GM23338 (cell line): ENCODE measurements around the gene RGS17. TPM values are rescaled to one million over a fixed set of nuclear protein-coding genes. Genes with fewer than 3 reads are reported as not detected.

Experiments used
- ATAC-seq: fragments of 200-7000 bp; cut with Tn5 transposase; 3 replicates; pipeline ENCODE4 v1.9.1; 2020
- DNase-seq: peaks from one replicate; pipeline ENCODE4 v3.0.0-alpha.2; 2015; ENCODE audit warnings: low spot score
- H2AFZ ChIP-seq: fragments of 200-600 bp; sonication (generic); 2 replicates; pipeline ENCODE4 v1.8.0; 2016; ENCODE audit warnings: antibody characterized with exemption, mild to moderate bottlenecking, moderate library complexity
- H3F3A ChIP-seq: fragments of 200-600 bp; sonication (generic); replicated peaks from 2 replicates; pipeline ENCODE4 v1.8.0; 2017; ENCODE audit warnings: antibody characterized with exemption, mixed run types, low read depth
- H3K27ac ChIP-seq: fragments of 200-600 bp; sonication (generic); 2 replicates; pipeline ENCODE4 v1.6.1; 2016; ENCODE audit warnings: low read depth
- H3K27me3 ChIP-seq: fragments of 200-600 bp; sonication (generic); 2 replicates; pipeline ENCODE4 v1.8.0; 2016; ENCODE audit warnings: mild to moderate bottlenecking, mixed run types, moderate library complexity; ENCODE audit not compliant: insufficient read depth
- H3K36me3 ChIP-seq: fragments of 200-600 bp; sonication (generic); 2 replicates; pipeline ENCODE4 v1.8.0; 2016; ENCODE audit warnings: mild to moderate bottlenecking; ENCODE audit not compliant: insufficient read depth
- H3K4me1 ChIP-seq: fragments of 200-600 bp; sonication (generic); 2 replicates; pipeline ENCODE4 v1.8.0; 2016; ENCODE audit warnings: mild to moderate bottlenecking, moderate library complexity; ENCODE audit not compliant: insufficient read depth
- H3K4me2 ChIP-seq: fragments of 200-600 bp; sonication (generic); 2 replicates; pipeline ENCODE4 v1.7.1; 2017; ENCODE audit warnings: mixed run types
- H3K4me3 ChIP-seq: fragments of 200-600 bp; sonication (generic); 2 replicates; pipeline ENCODE4 v1.6.1; 2016; ENCODE audit warnings: mixed run types
- H3K79me2 ChIP-seq: fragments of 200-600 bp; sonication (generic); replicated peaks from 2 replicates; pipeline ENCODE4 v1.8.0; 2017; ENCODE audit warnings: mild to moderate bottlenecking; ENCODE audit not compliant: insufficient read depth
- H3K9me2 ChIP-seq: fragments of 200-600 bp; sonication (generic); 2 replicates; pipeline ENCODE4 v1.8.0; 2017; ENCODE audit not compliant: insufficient read depth
- H4K20me1 ChIP-seq: fragments of 200-600 bp; sonication (generic); replicated peaks from 2 replicates; pipeline ENCODE4 v1.8.0; 2017; ENCODE audit warnings: mild to moderate bottlenecking; ENCODE audit not compliant: insufficient read depth
- H3K27ac Mint-ChIP-seq: 2 replicates; pipeline ENCODE4 v1.8.0; 2020; ENCODE audit warnings: inconsistent platforms, mild to moderate bottlenecking, moderate library complexity, mixed read lengths
- H3K27me3 Mint-ChIP-seq: 3 replicates; pipeline ENCODE4 v1.8.0; 2022; ENCODE audit warnings: low read depth, mild to moderate bottlenecking, moderate library complexity, mixed read lengths, inconsistent platforms; ENCODE audit not compliant: insufficient read depth, poor library complexity
- H3K36me3 Mint-ChIP-seq: 3 replicates; pipeline ENCODE4 v1.8.0; 2021; ENCODE audit warnings: low read depth, mild to moderate bottlenecking, inconsistent platforms, moderate library complexity, mixed read lengths
- H3K4me1 Mint-ChIP-seq: 3 replicates; pipeline ENCODE4 v1.8.0; 2020; ENCODE audit warnings: mild to moderate bottlenecking, inconsistent platforms, mixed read lengths
- H3K4me3 Mint-ChIP-seq: 3 replicates; pipeline ENCODE4 v1.8.0; 2021; ENCODE audit warnings: moderate library complexity, mild to moderate bottlenecking, inconsistent platforms, mixed read lengths
- H3K9me3 Mint-ChIP-seq: 3 replicates; pipeline ENCODE4 v1.8.0; 2020; ENCODE audit warnings: moderate library complexity, mild to moderate bottlenecking, inconsistent platforms, mixed read lengths
- CREB1 ChIP-seq: fragments of 250-450 bp; sonication (Bioruptor Pico); IDR thresholded peaks from 2 replicates; pipeline ENCODE4 v1.5.0; 2020; ENCODE audit warnings: low read depth, mild to moderate bottlenecking, moderate library complexity
- EZH2phosphoT487 ChIP-seq: fragments of 200-600 bp; sonication (generic); IDR thresholded peaks from one replicate; pipeline ENCODE4 v1.8.1; 2018; ENCODE audit warnings: antibody characterized with exemption; ENCODE audit not compliant: unreplicated experiment
- POLR2AphosphoS5 ChIP-seq: IDR thresholded peaks from 2 replicates; pipeline ENCODE4 v1.6.1; 2016; ENCODE audit warnings: antibody characterized with exemption, low read depth
- STAT1 ChIP-seq: IDR thresholded peaks from one replicate; pipeline ENCODE4 v1.6.1; 2016; ENCODE audit warnings: antibody characterized with exemption; ENCODE audit not compliant: unreplicated experiment
- polyA plus RNA-seq: library from polyadenylated mRNA; unstranded; fragments of >200 nt; fragmentation: Nextera tagmentation; extraction: Ambion mirVana; gene quantifications from 2 replicates; pipeline ENCODE4 v1.2.1, GENCODE V29; 2016
- total RNA-seq: library from RNA; depleted of rRNA; stranded (reverse); fragments of >200 nt; shearing (Covaris generic); gene quantifications from 2 replicates; pipeline ENCODE4 v1.2.3, GENCODE V29; 2014
- TF ChIP-seq, protein P1 (sequence below): IDR thresholded peaks from 2 replicates; pipeline ENCODE4 v1.6.1; 2016; ENCODE audit warnings: antibody characterized with exemption
- TF ChIP-seq, protein P2 (sequence below): IDR thresholded peaks from one replicate; pipeline ENCODE4 v1.6.1; 2018; ENCODE audit warnings: antibody characterized with exemption; ENCODE audit not compliant: unreplicated experiment
- TF ChIP-seq, protein P3 (sequence below): fragments of 250-450 bp; sonication (Bioruptor Pico); IDR thresholded peaks from 2 replicates; pipeline ENCODE4 v1.5.0; 2020; ENCODE audit warnings: mild to moderate bottlenecking, moderate library complexity

RGS17 gene
- total and polyA plus RNA-seq, 2 experiments from 2014 or later, result 12.1 to 12.3 TPM

DNA sequence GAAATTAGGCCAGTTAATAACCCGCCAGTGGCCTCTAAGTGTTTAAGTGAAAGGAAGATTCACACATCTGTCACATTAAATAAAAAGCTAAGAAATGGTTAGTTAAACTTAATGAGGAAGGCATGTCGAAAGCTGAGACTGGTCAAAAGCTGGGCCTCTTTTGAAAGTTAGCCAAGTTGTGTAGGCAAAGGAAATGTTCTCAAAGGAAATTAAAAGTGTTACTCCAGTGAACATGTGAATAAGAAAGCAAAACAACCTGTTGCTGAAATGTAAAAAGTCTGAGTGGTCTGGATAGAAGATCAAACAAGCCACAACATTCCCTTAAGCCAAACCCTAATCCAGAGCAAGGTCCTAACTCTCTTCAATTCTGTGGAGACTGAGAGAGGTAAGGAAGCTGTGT is 117.6 kb downstream of the RGS17 start:
- Histone ChIP-seq H3K4me2 (no peak overlapping the region), H3K4me1 (no peaks in the 10 kb centered on the region), H4K20me1 (no peaks in the 10 kb centered on the region), H3K36me3 (no peaks in the 10 kb centered on the region), H3K4me3 (no peak overlapping the region), H3F3A (no peaks in the 10 kb centered on the region), H3K27me3 (no peaks in the 10 kb centered on the region), H3K79me2 (no peaks in the 10 kb centered on the region), H2AFZ (no peak overlapping the region), H3K9me2 (no peaks in the 10 kb centered on the region), H3K27ac (no peak overlapping the region)
- DNase-seq (no peak), ATAC-seq (no peak)
- no peak for TF ChIP-seq EZH2phosphoT487
- TF ChIP-seq CREB1 (CRISPR knock-in tag), result no peak
- Mint-ChIP-seq H3K36me3 (no peaks in the 10 kb centered on the region), H3K27ac (no peak overlapping the region), H3K4me1 (no peaks in the 10 kb centered on the region), H3K27me3 (no peaks in the 10 kb centered on the region), H3K9me3 (no peaks in the 10 kb centered on the region; the same call in 2 of the 3 replicates), H3K4me3 (no peak overlapping the region)

DNA sequence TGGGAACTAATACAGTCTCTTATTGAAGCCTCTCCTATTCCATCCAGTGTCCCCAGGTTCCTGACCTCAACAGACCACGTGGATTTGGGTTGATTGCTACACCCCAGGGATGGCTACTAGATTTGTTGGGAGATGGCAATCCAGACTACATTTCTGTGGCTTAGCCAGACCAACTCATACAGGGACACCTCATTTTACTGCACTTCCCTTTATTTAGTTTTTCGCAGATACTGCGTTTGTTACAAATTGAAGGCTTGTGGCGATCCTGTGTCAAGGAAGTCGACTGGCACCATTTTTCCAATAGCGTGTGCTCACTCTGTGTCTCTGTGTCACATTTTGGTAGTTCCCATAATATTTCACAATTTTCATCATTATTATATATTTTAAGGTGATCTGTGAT is 118.2 kb downstream of the RGS17 start:
- Histone ChIP-seq H3K27ac (no peak overlapping the region), H3K27me3 (no peaks in the 10 kb centered on the region), H3K4me3 (no peak overlapping the region), H3K36me3 (no peaks in the 10 kb centered on the region), H3K9me2 (no peaks in the 10 kb centered on the region), H3K4me1 (no peaks in the 10 kb centered on the region), H3K4me2 (no peak overlapping the region), H4K20me1 (no peaks in the 10 kb centered on the region), H3F3A (no peaks in the 10 kb centered on the region), H2AFZ (no peak overlapping the region), H3K79me2 (no peaks in the 10 kb centered on the region)
- no peak for ATAC-seq
- Mint-ChIP-seq H3K4me1 (no peaks in the 10 kb centered on the region), H3K36me3 (no peaks in the 10 kb centered on the region), H3K9me3 (no peaks in the 10 kb centered on the region; the same call in 2 of the 3 replicates), H3K4me3 (no peak overlapping the region), H3K27me3 (no peaks in the 10 kb centered on the region), H3K27ac (no peak overlapping the region)
- no peak for TF ChIP-seq POLR2AphosphoS5
- no peak for DNase-seq

DNA sequence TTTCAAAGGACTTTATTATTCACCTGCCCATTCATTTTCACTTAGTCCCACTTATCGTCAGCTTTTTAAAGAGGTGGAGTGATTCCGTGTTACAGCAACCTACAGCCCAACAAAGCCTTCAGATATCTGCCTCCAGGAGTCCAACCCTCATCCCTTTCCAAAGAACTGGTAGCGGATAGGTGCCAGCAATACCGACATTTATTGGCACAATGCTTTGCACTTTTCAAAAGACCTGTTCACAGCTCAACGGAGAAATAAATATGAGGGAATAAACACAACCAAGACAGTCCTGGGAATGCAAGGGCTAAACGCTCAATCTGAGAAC is 127.8 kb downstream of the RGS17 start:
- Histone ChIP-seq H3K9me2 (no peaks in the 10 kb centered on the region), H3K4me1 (peaks cover 10% of the 10 kb centered on the region), H3K4me2 (peak overlapping the region; percentile 84), H3K4me3 (peak overlapping the region; percentile 93), H4K20me1 (peaks cover 26% of the 10 kb centered on the region), H3K27me3 (no peaks in the 10 kb centered on the region), H3F3A (no peaks in the 10 kb centered on the region), H3K79me2 (peaks cover 44% of the 10 kb centered on the region), H3K36me3 (no peaks in the 10 kb centered on the region), H3K27ac (peak overlapping the region; percentile 85), H2AFZ (peak overlapping the region; percentile 18; the same call in 1 of the 2 replicates)
- Mint-ChIP-seq H3K27me3 (no peaks in the 10 kb centered on the region), H3K9me3 (no peaks in the 10 kb centered on the region), H3K4me3 (peak overlapping the region; percentile 99), H3K27ac (peak overlapping the region; percentile 98), H3K36me3 (peaks cover 5% of the 10 kb centered on the region; the same call in 2 of the 3 replicates), H3K4me1 (peaks cover 19% of the 10 kb centered on the region)
- DNase-seq, result peak; percentile 21
- ATAC-seq, result peak; percentile 6; the same call in 2 of the 3 replicates
- TF ChIP-seq, protein P1, sequence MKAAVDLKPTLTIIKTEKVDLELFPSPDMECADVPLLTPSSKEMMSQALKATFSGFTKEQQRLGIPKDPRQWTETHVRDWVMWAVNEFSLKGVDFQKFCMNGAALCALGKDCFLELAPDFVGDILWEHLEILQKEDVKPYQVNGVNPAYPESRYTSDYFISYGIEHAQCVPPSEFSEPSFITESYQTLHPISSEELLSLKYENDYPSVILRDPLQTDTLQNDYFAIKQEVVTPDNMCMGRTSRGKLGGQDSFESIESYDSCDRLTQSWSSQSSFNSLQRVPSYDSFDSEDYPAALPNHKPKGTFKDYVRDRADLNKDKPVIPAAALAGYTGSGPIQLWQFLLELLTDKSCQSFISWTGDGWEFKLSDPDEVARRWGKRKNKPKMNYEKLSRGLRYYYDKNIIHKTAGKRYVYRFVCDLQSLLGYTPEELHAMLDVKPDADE, result no peak
- TF ChIP-seq, protein P2, sequence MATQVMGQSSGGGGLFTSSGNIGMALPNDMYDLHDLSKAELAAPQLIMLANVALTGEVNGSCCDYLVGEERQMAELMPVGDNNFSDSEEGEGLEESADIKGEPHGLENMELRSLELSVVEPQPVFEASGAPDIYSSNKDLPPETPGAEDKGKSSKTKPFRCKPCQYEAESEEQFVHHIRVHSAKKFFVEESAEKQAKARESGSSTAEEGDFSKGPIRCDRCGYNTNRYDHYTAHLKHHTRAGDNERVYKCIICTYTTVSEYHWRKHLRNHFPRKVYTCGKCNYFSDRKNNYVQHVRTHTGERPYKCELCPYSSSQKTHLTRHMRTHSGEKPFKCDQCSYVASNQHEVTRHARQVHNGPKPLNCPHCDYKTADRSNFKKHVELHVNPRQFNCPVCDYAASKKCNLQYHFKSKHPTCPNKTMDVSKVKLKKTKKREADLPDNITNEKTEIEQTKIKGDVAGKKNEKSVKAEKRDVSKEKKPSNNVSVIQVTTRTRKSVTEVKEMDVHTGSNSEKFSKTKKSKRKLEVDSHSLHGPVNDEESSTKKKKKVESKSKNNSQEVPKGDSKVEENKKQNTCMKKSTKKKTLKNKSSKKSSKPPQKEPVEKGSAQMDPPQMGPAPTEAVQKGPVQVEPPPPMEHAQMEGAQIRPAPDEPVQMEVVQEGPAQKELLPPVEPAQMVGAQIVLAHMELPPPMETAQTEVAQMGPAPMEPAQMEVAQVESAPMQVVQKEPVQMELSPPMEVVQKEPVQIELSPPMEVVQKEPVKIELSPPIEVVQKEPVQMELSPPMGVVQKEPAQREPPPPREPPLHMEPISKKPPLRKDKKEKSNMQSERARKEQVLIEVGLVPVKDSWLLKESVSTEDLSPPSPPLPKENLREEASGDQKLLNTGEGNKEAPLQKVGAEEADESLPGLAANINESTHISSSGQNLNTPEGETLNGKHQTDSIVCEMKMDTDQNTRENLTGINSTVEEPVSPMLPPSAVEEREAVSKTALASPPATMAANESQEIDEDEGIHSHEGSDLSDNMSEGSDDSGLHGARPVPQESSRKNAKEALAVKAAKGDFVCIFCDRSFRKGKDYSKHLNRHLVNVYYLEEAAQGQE, result no peak
- TF ChIP-seq, protein P3, sequence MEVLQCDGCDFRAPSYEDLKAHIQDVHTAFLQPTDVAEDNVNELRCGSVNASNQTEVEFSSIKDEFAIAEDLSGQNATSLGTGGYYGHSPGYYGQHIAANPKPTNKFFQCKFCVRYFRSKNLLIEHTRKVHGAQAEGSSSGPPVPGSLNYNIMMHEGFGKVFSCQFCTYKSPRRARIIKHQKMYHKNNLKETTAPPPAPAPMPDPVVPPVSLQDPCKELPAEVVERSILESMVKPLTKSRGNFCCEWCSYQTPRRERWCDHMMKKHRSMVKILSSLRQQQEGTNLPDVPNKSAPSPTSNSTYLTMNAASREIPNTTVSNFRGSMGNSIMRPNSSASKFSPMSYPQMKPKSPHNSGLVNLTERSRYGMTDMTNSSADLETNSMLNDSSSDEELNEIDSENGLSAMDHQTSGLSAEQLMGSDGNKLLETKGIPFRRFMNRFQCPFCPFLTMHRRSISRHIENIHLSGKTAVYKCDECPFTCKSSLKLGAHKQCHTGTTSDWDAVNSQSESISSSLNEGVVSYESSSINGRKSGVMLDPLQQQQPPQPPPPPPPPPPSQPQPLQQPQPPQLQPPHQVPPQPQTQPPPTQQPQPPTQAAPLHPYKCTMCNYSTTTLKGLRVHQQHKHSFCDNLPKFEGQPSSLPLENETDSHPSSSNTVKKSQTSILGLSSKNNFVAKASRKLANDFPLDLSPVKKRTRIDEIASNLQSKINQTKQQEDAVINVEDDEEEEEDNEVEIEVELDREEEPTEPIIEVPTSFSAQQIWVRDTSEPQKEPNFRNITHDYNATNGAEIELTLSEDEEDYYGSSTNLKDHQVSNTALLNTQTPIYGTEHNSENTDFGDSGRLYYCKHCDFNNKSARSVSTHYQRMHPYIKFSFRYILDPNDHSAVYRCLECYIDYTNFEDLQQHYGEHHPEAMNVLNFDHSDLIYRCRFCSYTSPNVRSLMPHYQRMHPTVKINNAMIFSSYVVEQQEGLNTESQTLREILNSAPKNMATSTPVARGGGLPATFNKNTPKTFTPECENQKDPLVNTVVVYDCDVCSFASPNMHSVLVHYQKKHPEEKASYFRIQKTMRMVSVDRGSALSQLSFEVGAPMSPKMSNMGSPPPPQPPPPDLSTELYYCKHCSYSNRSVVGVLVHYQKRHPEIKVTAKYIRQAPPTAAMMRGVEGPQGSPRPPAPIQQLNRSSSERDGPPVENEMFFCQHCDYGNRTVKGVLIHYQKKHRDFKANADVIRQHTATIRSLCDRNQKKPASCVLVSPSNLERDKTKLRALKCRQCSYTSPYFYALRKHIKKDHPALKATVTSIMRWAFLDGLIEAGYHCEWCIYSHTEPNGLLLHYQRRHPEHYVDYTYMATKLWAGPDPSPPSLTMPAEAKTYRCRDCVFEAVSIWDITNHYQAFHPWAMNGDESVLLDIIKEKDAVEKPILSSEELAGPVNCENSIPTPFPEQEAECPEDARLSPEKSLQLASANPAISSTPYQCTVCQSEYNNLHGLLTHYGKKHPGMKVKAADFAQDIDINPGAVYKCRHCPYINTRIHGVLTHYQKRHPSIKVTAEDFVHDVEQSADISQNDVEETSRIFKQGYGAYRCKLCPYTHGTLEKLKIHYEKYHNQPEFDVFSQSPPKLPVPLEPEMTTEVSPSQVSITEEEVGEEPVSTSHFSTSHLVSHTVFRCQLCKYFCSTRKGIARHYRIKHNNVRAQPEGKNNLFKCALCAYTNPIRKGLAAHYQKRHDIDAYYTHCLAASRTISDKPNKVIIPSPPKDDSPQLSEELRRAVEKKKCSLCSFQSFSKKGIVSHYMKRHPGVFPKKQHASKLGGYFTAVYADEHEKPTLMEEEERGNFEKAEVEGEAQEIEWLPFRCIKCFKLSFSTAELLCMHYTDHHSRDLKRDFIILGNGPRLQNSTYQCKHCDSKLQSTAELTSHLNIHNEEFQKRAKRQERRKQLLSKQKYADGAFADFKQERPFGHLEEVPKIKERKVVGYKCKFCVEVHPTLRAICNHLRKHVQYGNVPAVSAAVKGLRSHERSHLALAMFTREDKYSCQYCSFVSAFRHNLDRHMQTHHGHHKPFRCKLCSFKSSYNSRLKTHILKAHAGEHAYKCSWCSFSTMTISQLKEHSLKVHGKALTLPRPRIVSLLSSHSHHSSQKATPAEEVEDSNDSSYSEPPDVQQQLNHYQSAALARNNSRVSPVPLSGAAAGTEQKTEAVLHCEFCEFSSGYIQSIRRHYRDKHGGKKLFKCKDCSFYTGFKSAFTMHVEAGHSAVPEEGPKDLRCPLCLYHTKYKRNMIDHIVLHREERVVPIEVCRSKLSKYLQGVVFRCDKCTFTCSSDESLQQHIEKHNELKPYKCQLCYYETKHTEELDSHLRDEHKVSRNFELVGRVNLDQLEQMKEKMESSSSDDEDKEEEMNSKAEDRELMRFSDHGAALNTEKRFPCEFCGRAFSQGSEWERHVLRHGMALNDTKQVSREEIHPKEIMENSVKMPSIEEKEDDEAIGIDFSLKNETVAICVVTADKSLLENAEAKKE (CRISPR knock-in tag), result no peak
- no peak for TF ChIP-seq STAT1
